Common myeloid progenitor, CD34-positive (primary cell): ENCODE results near the gene BICRA.
A peak's percentile ranks its signal among the peaks of the same experiment; 100 is the strongest.
"Not testable (repeated sequence)": the region's sequence is repeated elsewhere in the genome, so short reads cannot be mapped to it uniquely, and the experiment has no call there.

Source experiments
- CTCF ChIA-PET: fragments of 350-600 bp; sonication (Branson Sonifier 250); formaldehyde crosslinking; loops from one replicate; lab custom pipeline; 2021; ENCODE audit warnings: antibody characterized with exemption; lab: Charles Lee
- POLR2A ChIA-PET: fragments of 350-600 bp; sonication (Branson Sonifier 250); formaldehyde crosslinking; loops from one replicate; lab custom pipeline; 2021; ENCODE audit warnings: antibody characterized with exemption; lab: Charles Lee
- DNase-seq, 3 donors: peaks; one replicate each; pipeline versions ENCODE4 v3.0.0 to v3.0.0-alpha.2; 2013
- H3K27ac ChIP-seq, 2 experiments: 1 replicate in 1 of 2; 2 replicates in 1 of 2; pipeline ENCODE4 v1.7.0; 2013; ENCODE audit warnings: inconsistent platforms in 2 of 2, low read length in 2 of 2, mild to moderate bottlenecking in 2 of 2, low read depth in 1 of 2, moderate library complexity in 1 of 2; ENCODE audit not compliant: severe bottlenecking in 2 of 2, insufficient read depth in 1 of 2, poor library complexity in 1 of 2
- H3K27me3 ChIP-seq, 5 experiments: replicated peaks in 2 of 5; 1 replicate in 3 of 5; 2 replicates in 2 of 5; pipeline versions ENCODE4 v1.6.1 to v1.7.0; 2013; ENCODE audit warnings: low read length in 4 of 5, mild to moderate bottlenecking in 2 of 5, moderate library complexity in 2 of 5, inconsistent platforms in 1 of 5; ENCODE audit not compliant: insufficient read depth in 5 of 5, control insufficient read depth in 4 of 5
- H3K36me3 ChIP-seq, 4 experiments: 1 replicate in 2 of 4; 2 replicates in 2 of 4; pipeline versions ENCODE4 v1.6.1 to v1.7.0; 2013; ENCODE audit warnings: low read length in 3 of 4, control low read depth in 1 of 4, mild to moderate bottlenecking in 1 of 4; ENCODE audit not compliant: control insufficient read depth in 4 of 4, insufficient read depth in 4 of 4
- H3K4me1 ChIP-seq, 4 experiments: 1 replicate in 3 of 4; 2 replicates in 1 of 4; pipeline versions ENCODE4 v1.6.1 to v1.7.1; 2013; ENCODE audit warnings: low read length in 3 of 4, mild to moderate bottlenecking in 3 of 4, control low read depth in 1 of 4, inconsistent platforms in 1 of 4, moderate library complexity in 1 of 4; ENCODE audit not compliant: control insufficient read depth in 4 of 4, insufficient read depth in 4 of 4; ENCODE audit errors: control extremely low read depth in 1 of 4
- H3K4me3 ChIP-seq, 7 experiments: 1 replicate in 4 of 7; 2 replicates in 3 of 7; pipeline versions ENCODE4 v1.5.1 to v1.7.0; 2013; ENCODE audit warnings: mild to moderate bottlenecking in 7 of 7, low read length in 6 of 7, moderate library complexity in 6 of 7, inconsistent platforms in 2 of 7, low read depth in 2 of 7, control low read depth in 1 of 7; ENCODE audit not compliant: insufficient read depth in 4 of 7, control insufficient read depth in 1 of 7; ENCODE audit errors: extremely low read depth in 1 of 7
- H3K9me3 ChIP-seq, 5 experiments: 1 replicate in 4 of 5; 2 replicates in 1 of 5; pipeline versions ENCODE4 v1.6.1 to v1.7.1; 2013; ENCODE audit warnings: low read length in 4 of 5, mild to moderate bottlenecking in 2 of 5, inconsistent platforms in 1 of 5, low read depth in 1 of 5, moderate library complexity in 1 of 5; ENCODE audit not compliant: control insufficient read depth in 4 of 5, insufficient read depth in 2 of 5; ENCODE audit errors: control extremely low read depth in 1 of 5
- WGBS: methylation state at CpG from one replicate; pipeline ENCODE4 v1.1.5; 2013; ENCODE audit not compliant: insufficient coverage; 5-methylcytosine and 5-hydroxymethylcytosine counted together

Gene BICRA

GRCh38 chr19:47741544-47742140, 132.7 kb downstream of the BICRA start:
- Histone ChIP-seq H3K4me1 (peaks cover 3 to 42% (median 32%) of the 10 kb centered on the region in 4 experiments), H3K27me3 (no peaks in the 10 kb centered on the region), H3K27ac (no peak overlapping the region), H3K9me3 (no peaks in the 10 kb centered on the region), H3K4me3 (no peak overlapping the region), H3K36me3 (peaks cover under 1 to 30% (median 7%) of the 10 kb centered on the region in 4 experiments)
- ChIA-PET POLR2A (interaction anchor here (1.4 to 1.8 kb wide), 2 partner anchors 12 to 29 kb away, joined by 5 read pairs; partner anchors contain the start of gene EHD2), CTCF (interaction anchor here (0.6 to 17.8 kb wide), 2 partner anchors 30 to 194 kb away, joined by 3 to 321 read pairs; partner anchors contain the start of gene EHD2)
- WGBS: 78% methylated on average over 13 of the region's 15 CpGs
- DNase-seq: peak in 2 of 3 donors; percentile 45 to 54

DNA sequence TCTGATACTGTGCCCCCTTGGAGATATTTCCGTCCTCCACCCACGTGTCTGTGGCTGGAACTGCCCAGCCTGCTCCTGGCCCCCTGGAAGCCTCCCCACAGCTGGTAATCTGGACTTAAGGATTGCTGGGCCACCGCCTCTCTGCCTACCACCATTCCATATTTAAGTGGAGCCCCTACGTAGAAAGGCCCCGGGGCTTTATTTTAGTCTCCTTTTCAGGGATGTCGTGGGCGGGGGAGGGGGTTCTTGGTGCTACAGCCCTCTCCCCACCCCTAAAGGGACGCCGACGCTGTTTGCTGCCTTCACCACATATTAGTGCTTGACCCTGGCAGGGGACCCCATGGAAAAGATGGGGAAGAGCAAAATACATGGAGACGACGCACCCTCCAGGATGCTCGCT, 133.7 kb downstream of the BICRA start:
- Histone ChIP-seq H3K4me1 (peaks cover 3 to 42% (median 34%) of the 10 kb centered on the region in 4 experiments), H3K27me3 (no peaks in the 10 kb centered on the region), H3K27ac (peak overlapping the region in 1 of 2 experiments; percentile 43), H3K36me3 (peaks cover 7 to 34% (median 9%) of the 10 kb centered on the region in 4 experiments), H3K9me3 (no peaks in the 10 kb centered on the region), H3K4me3 (peak overlapping the region in 1 of 7 experiments; percentile 73)
- WGBS: 100% methylated on average over 3 of the region's 13 CpGs
- ChIA-PET POLR2A (interaction anchor here (1.8 to 1.9 kb wide), 2 partner anchors 13 to 29 kb away, joined by 5 to 11 read pairs; partner anchors contain the start of gene EHD2), CTCF (interaction anchor here (0.7 to 17.8 kb wide), 7 partner anchors 8 to 259 kb away, joined by 3 to 321 read pairs (median 9); partner anchors contain the start of genes EHD2 and KPTN)
- no peak for DNase-seq

GRCh38 chr19:47745010-47745901, 136.3 kb downstream of the BICRA start, which contains the start of gene NOP53:
TSS of gene NOP53 (plus strand) at chr19:47745546. CDS start at chr19:47745560, 14 bp downstream.
- 5% methylated on average over 39 of the region's 53 CpGs for WGBS
- POLR2A ChIA-PET: interaction anchor here (0.6 to 0.9 kb wide), 4 partner anchors 13 to 38 kb away, joined by 3 read pairs; no protein-coding TSS in a partner anchor
- peaks cover 3 to 42% (median 34%) of the 10 kb centered on the region in 4 experiments for H3K4me1 ChIP-seq
- no peaks in the 10 kb centered on the region for H3K27me3 ChIP-seq
- H3K36me3 ChIP-seq: peaks cover 13 to 43% (median 26%) of the 10 kb centered on the region in 4 experiments
- peak; percentile 96 to 99 (median 96) for DNase-seq
- peak within 1 kb of the TSS; percentile 76 to 88 (median 82) for H3K4me3 ChIP-seq
- H3K27ac ChIP-seq: peak within 1 kb of the TSS; percentile 92 to 97
- CTCF ChIA-PET: interaction anchor here (1.1 to 17.8 kb wide), 4 partner anchors 21 to 317 kb away, joined by 3 to 321 read pairs (median 10); partner anchors contain the start of gene EHD2
- H3K9me3 ChIP-seq: no peaks in the 10 kb centered on the region

DNA sequence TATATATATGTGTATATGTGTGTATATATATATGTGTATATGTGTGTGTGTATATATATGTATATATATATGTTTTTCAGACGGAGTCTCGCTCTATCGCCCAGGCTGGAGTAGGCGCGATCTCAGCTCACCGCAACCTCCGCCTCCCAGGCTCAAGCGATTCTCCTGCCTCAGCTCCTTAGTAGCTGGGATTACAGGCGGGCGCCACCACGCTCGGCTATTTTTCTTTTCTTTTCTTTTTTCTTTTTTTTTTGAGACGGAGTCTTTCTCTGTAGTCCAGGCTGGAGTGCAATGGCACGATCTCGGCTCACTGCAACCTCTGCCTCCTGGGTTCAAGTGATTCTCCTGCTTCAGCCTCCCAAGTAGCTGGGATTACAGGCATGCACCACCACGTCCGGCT, 137.2 kb downstream of the BICRA start:
- H3K4me1 ChIP-seq: peaks cover 3 to 42% (median 34%) of the 10 kb centered on the region in 4 experiments

DNA sequence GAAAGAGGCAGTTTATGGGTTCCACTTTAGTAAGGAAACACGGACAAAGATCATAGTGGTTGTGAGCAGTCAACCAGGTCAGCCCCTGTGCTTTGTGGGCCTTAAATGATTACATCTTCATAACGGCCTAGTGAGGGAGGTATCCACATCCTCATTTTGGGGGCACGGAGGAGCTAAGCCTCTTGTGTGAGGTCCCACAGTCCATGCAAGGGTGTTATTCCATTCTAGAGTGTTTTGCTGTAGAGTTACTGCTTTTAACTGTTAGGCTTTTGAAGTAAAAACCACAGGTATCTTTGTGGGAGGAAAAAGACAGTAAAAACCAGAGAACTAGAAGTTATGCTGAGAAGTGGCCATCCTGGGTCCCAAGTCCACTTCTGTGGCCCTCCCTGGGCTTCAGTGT, 140.4 kb downstream of the BICRA start:
- H3K27me3 ChIP-seq: no peaks in the 10 kb centered on the region
- peaks cover 15 to 67% (median 54%) of the 10 kb centered on the region in 4 experiments for H3K36me3 ChIP-seq
- POLR2A ChIA-PET: no interaction called here

More for the DNA sequence above, 137.2 kb downstream of the BICRA start:
- H3K9me3 ChIP-seq, H3K27me3 ChIP-seq, DNase-seq, POLR2A ChIA-PET: not testable (repeated sequence)
- Histone ChIP-seq H3K4me3 (peak overlapping the region in 6 of 7 experiments; percentile 79 to 88 (median 82)), H3K27ac (peak overlapping the region in 1 of 2 experiments; percentile 97), H3K36me3 (peaks cover 16 to 47% (median 34%) of the 10 kb centered on the region in 4 experiments)
- 90% methylated on average over 9 of the region's 17 CpGs for WGBS
- CTCF ChIA-PET: interaction anchor here (1.1 to 17.8 kb wide), 3 partner anchors 20 to 47 kb away, joined by 3 to 321 read pairs (median 17); partner anchors contain the start of gene EHD2

DNA sequence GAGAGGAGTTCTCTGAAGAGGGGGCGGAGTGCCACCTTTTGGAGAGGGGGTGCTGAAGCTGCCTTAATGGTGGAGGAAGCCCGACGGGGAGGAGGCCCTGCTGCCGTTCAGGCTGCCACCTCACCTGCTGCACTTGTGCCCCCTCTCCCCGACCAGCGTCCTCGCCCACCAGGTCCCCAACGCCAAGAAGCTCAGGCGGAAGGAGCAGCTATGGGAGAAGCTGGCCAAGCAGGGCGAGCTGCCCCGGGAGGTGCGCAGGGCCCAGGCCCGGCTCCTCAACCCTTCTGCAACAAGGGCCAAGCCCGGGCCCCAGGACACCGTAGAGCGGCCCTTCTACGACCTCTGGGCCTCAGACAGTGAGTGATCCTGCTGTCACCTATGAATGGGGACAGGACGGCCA, 141.8 kb downstream of the BICRA start:
- 99% methylated on average over 14 of the region's 18 CpGs for WGBS
- Histone ChIP-seq H3K36me3 (peaks cover 15 to 80% (median 62%) of the 10 kb centered on the region in 4 experiments), H3K27me3 (no peaks in the 10 kb centered on the region), H3K27ac (no peak overlapping the region), H3K9me3 (no peaks in the 10 kb centered on the region), H3K4me3 (no peak overlapping the region), H3K4me1 (peaks cover 3 to 10% (median 8%) of the 10 kb centered on the region in 4 experiments)
- POLR2A ChIA-PET: no interaction called here
- no peak for DNase-seq
- CTCF ChIA-PET: no interaction called here

More for the DNA sequence above, 140.4 kb downstream of the BICRA start:
- no peak for DNase-seq
- 100% methylated on average over 2 of the region's 3 CpGs for WGBS
- Histone ChIP-seq H3K27ac (no peak overlapping the region), H3K4me3 (no peak overlapping the region), H3K4me1 (peaks cover 3 to 18% (median 15%) of the 10 kb centered on the region in 4 experiments), H3K9me3 (no peaks in the 10 kb centered on the region)
- CTCF ChIA-PET: interaction anchor here (0.6 to 17.8 kb wide), 2 partner anchors 16 to 38 kb away, joined by 3 to 321 read pairs; partner anchors contain the start of gene EHD2
